HG03045 (cell line): Measurements from ENCODE around the gene GRB7.
"Not testable (repeated sequence)": the region's sequence is repeated elsewhere in the genome, so short reads cannot be mapped to it uniquely, and the experiment has no call there.

Source experiments
- ATAC-seq: cut with Tn5 transposase; IDR thresholded peaks from one replicate; pipeline ENCODE4 v1.9.1; 2021; ENCODE audit warnings: mild to moderate bottlenecking, moderate library complexity; ENCODE audit not compliant: unreplicated experiment

Gene GRB7

DNA sequence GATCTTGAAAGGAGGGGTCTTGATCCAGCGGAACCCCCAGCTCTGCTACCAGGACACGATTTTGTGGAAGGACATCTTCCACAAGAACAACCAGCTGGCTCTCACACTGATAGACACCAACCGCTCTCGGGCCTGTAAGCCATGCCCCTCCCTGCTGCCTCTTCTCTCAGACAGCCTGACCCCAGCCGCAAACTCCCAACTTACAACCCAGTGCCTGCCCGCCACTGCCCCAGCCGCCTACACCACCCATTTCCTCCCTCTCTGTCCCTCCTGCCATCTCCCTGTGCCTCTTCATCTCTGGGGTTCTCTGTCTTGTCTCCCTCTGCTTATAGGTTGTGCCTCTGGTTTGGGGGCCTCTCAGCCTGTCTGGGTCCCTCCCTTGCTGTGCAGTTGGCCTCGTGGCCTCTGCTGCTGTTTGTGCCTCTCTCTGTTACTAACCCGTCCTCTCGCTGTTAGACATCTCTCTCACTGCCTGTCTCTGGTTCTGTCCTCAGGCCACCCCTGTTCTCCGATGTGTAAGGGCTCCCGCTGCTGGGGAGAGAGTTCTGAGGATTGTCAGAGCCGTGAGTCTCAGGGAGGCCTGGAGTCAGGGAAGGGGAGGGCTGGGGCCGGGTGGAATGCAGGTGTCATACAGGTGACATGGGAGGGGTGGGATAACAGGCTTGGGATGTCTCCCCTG is 28.3 kb upstream of the GRB7 start:
- no peak for ATAC-seq

GRCh38 chr17:39709998-39710964 is 27.5 kb upstream of the GRB7 start:
- ATAC-seq = no peak

- ATAC-seq = not testable (repeated sequence)
These were observed 26.7 kb upstream of the GRB7 start for GRCh38 chr17:39711071-39711470.

DNA sequence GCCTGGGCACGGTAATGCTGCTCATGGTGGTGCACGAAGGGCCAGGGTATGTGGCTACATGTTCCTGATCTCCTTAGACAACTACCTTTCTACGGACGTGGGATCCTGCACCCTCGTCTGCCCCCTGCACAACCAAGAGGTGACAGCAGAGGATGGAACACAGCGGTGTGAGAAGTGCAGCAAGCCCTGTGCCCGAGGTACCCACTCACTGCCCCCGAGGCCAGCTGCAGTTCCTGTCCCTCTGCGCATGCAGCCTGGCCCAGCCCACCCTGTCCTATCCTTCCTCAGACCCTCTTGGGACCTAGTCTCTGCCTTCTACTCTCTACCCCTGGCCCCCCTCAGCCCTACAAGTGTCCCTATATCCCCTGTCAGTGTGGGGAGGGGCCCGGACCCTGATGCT is 25.9 kb upstream of the GRB7 start:
- ATAC-seq = no peak

GRCh38 chr17:39714234-39714633 is 23.5 kb upstream of the GRB7 start:
- no peak for ATAC-seq

GRCh38 chr17:39715375-39716072 is 22.2 kb upstream of the GRB7 start:
- ATAC-seq = no peak

GRCh38 chr17:39716073-39716818 is 21.5 kb upstream of the GRB7 start:
- no peak for ATAC-seq

DNA sequence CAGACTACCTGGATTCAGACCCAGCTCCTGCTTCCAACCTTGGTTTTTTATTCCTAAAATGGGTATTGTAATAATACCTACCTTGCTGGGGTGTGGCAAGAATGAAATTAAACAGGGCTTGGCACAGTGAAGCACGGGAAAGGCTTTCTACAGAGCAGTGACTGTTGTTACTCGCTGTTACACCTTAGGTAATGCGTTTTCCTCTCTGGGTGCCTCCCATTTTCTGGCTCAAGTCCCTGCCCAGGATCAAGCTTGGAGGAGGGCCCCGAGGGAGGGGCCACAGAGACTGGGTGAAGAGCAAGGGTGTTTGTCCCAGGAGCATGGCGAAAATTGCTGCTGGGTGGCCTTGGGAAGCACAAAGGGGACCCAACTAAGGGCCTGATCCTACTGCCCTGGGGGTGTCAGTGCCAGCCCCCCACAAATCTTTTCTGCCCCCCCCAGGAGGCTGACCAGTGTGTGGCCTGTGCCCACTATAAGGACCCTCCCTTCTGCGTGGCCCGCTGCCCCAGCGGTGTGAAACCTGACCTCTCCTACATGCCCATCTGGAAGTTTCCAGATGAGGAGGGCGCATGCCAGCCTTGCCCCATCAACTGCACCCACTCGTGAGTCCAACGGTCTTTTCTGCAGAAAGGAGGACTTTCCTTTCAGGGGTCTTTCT is 20.7 kb upstream of the GRB7 start:
- no peak for ATAC-seq

DNA sequence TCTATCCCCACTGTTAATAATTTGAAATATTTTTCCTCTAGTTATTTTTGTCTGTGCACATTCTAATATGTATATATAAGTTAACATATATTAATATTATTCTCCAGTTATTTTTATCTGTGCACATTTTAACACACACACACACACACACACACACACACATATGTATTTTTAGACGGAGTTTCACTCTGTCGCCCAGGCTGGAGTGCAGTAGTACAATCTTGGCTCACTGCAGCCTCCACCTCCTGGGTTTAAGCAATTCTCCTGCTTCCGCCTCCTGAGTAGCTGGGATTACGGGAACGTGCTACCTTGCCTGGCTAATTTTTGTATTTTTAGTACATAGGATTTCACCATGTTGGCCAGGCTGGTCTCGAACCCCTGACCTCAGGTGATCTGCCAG is 20.1 kb upstream of the GRB7 start:
- ATAC-seq = no peak

- no peak for ATAC-seq
These were observed 18.0 kb upstream of the GRB7 start for GRCh38 chr17:39719563-39720355.

DNA sequence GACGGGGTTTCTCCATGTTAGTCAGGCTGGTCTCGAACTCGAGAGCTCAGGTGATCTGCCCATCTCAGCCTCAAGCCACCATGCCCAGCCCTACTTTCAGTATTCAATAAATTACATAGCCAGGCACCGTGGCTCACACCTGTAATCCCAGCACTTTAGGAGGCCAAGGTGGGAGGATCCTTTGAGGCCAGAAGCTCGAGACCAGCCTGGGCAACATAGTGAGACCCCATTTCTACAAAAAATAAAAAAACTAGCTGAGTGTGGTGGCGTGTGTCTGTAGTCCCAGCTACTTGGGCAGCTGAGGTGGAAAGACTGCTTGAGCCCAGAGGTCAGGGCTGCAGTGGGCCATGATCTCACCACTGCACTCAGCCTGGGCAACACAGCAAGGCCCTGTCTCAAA is 15.6 kb upstream of the GRB7 start:
- ATAC-seq = no peak

- ATAC-seq = no peak
These were observed 14.5 kb upstream of the GRB7 start for GRCh38 chr17:39722965-39723848.

- ATAC-seq = no peak
These were observed 13.0 kb upstream of the GRB7 start for GRCh38 chr17:39724731-39725130.

- not testable (repeated sequence) for ATAC-seq
These were observed 11.8 kb upstream of the GRB7 start for GRCh38 chr17:39725923-39726322.

DNA sequence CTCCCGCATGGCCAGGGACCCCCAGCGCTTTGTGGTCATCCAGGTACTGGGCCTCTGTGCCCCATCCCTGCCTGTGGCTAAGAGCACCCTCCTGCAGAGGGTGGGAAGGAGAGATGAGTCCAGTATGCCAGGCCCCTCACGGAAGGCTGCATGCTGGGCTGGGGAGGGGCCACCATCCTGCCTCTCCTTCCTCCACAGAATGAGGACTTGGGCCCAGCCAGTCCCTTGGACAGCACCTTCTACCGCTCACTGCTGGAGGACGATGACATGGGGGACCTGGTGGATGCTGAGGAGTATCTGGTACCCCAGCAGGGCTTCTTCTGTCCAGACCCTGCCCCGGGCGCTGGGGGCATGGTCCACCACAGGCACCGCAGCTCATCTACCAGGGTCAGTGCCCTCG is 11.1 kb upstream of the GRB7 start:
- no peak for ATAC-seq

DNA sequence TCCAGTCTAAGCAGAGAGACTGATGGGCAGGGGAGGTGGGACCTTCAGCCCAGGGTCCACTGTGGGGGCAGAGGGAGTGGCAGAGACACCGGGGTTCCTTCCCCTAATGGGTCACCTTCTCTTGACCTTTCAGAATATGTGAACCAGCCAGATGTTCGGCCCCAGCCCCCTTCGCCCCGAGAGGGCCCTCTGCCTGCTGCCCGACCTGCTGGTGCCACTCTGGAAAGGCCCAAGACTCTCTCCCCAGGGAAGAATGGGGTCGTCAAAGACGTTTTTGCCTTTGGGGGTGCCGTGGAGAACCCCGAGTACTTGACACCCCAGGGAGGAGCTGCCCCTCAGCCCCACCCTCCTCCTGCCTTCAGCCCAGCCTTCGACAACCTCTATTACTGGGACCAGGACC is 10.2 kb upstream of the GRB7 start:
- ATAC-seq = no peak

DNA sequence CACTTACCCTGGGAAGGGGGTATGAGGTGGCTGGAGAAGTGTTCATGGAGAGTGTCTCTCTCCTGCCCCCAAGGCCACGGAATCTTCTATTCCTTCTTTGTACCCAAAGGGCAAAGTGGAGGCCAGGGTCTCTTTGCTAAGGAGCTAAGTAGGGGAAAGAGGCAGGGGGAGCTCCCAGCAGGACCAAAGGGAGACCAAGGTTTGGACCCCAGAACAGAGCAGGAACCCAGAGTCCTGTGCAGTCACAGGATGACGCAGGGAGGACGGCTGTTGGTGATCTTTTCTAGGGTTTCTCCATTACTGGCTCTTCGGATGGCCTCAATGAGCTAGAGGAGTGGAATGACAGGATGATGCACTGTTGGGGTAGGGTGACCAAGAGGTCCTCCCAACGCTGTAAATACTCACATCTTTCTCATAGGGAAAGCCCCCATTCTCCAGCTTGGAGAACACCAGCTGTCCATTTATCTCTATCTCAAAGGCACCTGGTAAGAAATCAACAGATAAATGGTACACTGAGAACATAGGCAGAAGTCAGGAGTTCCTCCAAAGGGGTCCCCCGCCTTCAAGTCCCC is 8.4 kb upstream of the GRB7 start:
- ATAC-seq = no peak
